Duodenal mucosa (tissue), 2 donors: Measurements from ENCODE around the gene RNF180.
"Not testable (repeated sequence)": the region's sequence is repeated elsewhere in the genome, so short reads cannot be mapped to it uniquely, and the experiment has no call there.

Experiments
- H3K27ac ChIP-seq: one replicate; pipeline ENCODE4 v1.7.0; 2013; ENCODE audit warnings: low read depth, low read length
- H3K27me3 ChIP-seq, 2 donors: one replicate each; pipeline ENCODE4 v1.7.0; 2013; ENCODE audit warnings: low read length in 2 of 2, control low read depth in 1 of 2; ENCODE audit not compliant: insufficient read depth in 2 of 2, control insufficient read depth in 1 of 2
- H3K36me3 ChIP-seq, 2 donors: one replicate each; pipeline ENCODE4 v1.7.0; 2013; ENCODE audit warnings: low read length in 2 of 2, control low read depth in 1 of 2; ENCODE audit not compliant: insufficient read depth in 2 of 2, control insufficient read depth in 1 of 2
- H3K4me1 ChIP-seq, 2 donors: one replicate each; pipeline ENCODE4 v1.7.0; 2013; ENCODE audit warnings: low read length in 2 of 2, control low read depth in 1 of 2; ENCODE audit not compliant: insufficient read depth in 2 of 2, control insufficient read depth in 1 of 2
- H3K4me3 ChIP-seq, 2 donors: one replicate each; pipeline ENCODE4 v1.7.0; 2013; ENCODE audit warnings: low read length in 2 of 2, low read depth in 1 of 2
- H3K9ac ChIP-seq, 2 donors: one replicate each; pipeline ENCODE4 v1.7.0; 2013; ENCODE audit warnings: low read length in 2 of 2, low read depth in 1 of 2
- H3K9me3 ChIP-seq, 2 donors: one replicate each; pipeline ENCODE4 v1.7.0; 2013; ENCODE audit warnings: low read length in 2 of 2, control low read depth in 1 of 2; ENCODE audit not compliant: control insufficient read depth in 1 of 2

The RNF180 gene

DNA sequence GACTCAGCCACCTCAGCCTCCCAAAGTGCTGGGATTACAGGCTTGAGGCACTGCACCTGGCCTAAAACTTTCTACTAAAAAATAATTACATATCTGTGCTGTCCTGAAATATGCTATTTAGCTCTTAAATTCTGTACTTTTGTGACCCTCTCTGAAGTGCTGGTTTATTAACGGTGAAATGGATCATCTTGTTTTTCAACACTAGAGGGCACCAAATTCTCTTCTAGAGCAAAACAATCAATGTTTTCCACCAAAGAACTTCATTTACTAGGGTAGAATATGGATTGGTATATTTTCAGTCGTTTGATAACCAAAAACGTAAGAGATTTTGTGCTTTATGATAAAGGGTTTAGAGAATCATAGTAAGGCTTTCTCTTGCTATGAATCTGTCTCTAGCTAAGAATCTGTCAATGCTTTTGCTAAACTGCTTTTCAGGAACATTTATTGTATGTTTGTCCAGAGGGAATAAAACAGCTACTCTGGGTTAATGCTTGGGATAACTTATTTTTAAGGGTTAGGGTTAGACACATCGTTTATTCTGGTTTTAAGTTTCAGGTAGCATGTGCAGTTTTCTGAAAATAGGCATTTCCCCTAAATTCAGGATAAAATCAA, 63.6 kb downstream of the RNF180 start:
- H3K27ac ChIP-seq = no peak overlapping the region
- no peaks in the 10 kb centered on the region for H3K9me3 ChIP-seq
- H3K4me3 ChIP-seq = no peak overlapping the region
- H3K27me3 ChIP-seq = no peaks in the 10 kb centered on the region
- no peaks in the 10 kb centered on the region for H3K4me1 ChIP-seq
- no peak overlapping the region for H3K9ac ChIP-seq
- H3K36me3 ChIP-seq = no peaks in the 10 kb centered on the region

DNA sequence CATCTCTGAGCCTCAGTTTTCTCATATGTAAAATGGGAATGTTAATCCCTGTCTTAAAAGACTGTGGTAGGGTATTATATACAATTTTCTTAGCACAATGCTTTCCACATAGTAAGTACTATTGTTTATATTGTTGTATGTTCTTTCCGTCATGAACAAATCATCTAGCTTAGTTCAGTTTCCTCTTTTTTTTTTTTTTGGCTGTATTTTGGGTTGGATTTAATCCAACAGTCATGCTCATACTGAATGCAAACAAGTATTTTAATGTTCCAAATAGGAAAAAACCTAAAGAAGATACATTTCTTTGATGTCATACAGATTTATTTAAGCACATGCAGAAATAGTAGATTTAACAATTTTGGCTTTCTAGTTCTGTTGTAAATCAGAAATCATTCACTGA, 95.1 kb downstream of the RNF180 start:
- Histone ChIP-seq H3K4me1 (no peaks in the 10 kb centered on the region), H3K27ac (no peak overlapping the region), H3K27me3 (no peaks in the 10 kb centered on the region), H3K9ac (no peak overlapping the region), H3K9me3 (no peaks in the 10 kb centered on the region), H3K36me3 (no peaks in the 10 kb centered on the region), H3K4me3 (no peak overlapping the region)

DNA sequence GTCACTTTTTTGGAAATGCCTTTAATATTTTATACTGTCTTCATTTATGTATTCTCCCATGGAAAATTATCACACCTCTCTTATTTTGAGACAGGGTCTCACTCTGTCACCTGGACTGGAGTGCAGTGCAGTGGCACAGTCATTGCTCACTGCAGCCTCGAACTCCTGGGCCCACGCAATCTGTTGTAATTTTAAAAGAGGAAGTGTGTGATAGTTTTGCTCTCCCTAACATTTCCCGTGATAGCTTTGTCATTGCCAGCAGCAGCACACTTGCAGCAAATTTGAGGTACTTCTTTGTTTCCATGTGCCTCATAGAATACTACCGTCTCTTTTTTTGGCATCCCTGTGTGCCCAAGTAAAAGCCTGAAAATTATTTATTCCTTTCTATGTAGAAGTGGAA, 103.5 kb downstream of the RNF180 start:
- H3K27ac ChIP-seq = no peak overlapping the region
- no peaks in the 10 kb centered on the region for H3K4me1 ChIP-seq
- H3K9me3 ChIP-seq = no peaks in the 10 kb centered on the region
- no peaks in the 10 kb centered on the region for H3K27me3 ChIP-seq
- H3K9ac ChIP-seq = no peak overlapping the region
- H3K36me3 ChIP-seq = no peaks in the 10 kb centered on the region
- H3K4me3 ChIP-seq = no peak overlapping the region

DNA sequence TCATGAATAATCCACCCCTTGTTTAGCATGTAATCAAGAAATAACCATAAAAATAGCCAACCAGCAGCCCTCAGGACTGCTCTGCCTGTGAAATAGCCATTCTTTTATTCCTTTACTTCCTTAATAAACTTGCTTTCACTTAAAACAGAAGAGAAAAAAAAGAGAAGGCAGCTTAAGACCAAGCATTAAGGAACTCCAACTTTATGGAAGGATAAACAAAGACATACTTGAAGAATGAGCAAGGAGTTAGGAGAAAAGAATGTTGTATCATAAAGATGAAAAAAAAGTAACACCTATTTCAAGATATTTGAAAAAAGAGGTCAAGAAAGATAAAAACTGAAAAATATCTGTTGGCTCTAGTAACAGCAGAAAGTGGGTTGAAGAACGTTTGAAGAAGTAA, 107.6 kb downstream of the RNF180 start:
- Histone ChIP-seq H3K36me3 (no peaks in the 10 kb centered on the region), H3K4me3 (no peak overlapping the region), H3K27ac (no peak overlapping the region), H3K4me1 (no peaks in the 10 kb centered on the region), H3K9ac (no peak overlapping the region), H3K9me3 (no peaks in the 10 kb centered on the region), H3K27me3 (no peaks in the 10 kb centered on the region)

DNA sequence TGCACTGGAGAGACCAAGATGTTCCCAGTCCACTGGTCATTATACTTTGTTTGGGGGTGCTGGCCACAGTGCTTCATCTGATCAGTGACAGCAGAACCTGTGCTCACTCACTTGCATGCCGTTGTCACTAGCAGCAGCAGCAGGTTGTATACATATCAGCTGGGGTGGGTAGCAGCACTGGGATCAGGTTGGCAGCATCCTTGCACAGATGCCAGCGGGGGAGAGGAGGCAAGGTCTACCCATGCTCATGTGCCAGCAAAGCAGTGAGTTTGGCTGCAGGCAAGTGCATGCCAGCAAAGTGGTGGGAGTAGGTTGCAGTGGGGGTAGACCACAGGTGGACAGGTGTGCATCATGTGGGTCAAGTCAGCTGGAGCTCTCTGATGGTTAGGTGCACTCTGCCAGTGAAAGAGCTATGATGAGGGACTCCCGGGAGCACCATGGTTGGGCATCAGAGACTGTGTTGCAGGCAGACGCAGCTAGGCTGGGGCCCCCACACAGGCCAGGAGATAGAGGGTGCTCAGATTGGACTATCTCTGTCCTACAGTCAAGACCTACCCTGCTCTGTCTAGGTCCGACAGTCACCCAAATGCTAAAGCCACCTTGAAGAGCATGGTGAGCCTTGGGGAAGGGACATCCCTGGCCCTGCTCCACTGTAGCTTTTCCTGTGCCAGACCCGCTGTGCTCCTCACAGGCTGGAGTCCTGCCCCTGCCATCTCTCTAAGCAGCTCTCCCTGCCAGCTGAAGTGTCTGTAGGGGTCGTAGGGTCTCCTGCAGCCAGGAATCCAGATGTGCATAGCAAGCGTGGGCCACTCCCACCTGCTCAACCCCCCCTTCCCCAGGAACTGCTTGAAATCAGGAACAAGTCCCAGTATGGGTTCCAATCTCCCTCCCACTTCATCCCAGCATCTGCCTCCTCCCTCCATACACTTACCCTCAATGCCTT, 119.8 kb downstream of the RNF180 start:
- H3K4me1 ChIP-seq = no peaks in the 10 kb centered on the region
- H3K4me3 ChIP-seq = no peak overlapping the region
- H3K36me3 ChIP-seq = no peaks in the 10 kb centered on the region
- peaks cover 2 to 6% of the 10 kb centered on the region in 2 donors for H3K9me3 ChIP-seq
- H3K27me3 ChIP-seq = no peaks in the 10 kb centered on the region
- no peak overlapping the region for H3K9ac ChIP-seq
- no peak overlapping the region for H3K27ac ChIP-seq

DNA sequence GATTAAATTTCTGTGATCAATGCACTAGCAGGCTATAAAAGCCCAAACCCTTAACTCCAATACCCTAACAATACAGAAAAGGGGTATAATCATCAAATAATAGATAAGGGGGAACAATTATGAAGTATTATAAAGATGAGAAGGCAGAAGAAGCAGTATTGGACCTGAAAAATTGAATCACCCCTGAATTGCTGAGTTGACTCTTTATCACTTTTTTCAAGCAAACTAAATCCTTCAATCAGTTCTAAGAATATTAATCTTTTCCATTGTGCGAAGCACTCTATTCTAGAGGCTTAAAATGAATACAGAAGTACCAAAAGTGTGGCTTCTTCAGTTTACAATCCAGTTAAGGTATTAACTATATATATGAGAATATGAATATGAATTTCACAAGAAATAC, 120.7 kb downstream of the RNF180 start:
- Histone ChIP-seq H3K9me3 (peaks cover 2 to 3% of the 10 kb centered on the region in 2 donors), H3K4me3 (no peak overlapping the region), H3K27me3 (no peaks in the 10 kb centered on the region), H3K27ac (no peak overlapping the region), H3K9ac (no peak overlapping the region), H3K36me3 (no peaks in the 10 kb centered on the region), H3K4me1 (no peaks in the 10 kb centered on the region)

DNA sequence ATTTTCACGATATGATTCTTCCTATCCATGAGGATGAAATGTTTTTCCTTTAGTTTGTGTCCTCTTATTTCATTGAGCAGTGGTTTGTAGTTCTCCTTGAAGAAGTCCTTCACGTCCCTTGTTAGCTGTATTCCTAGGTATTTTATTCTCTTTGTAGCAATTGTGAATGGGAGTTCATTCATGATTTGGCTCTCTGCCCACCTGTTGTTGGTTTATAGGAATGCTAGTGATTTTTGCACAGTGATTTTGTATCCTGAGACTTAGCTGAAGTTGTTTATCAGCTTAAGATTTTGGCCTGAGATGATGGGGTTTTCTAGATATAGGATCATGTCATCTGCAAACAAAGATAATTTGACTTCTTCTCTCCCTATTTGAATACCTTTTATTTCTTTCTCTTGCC, 122.9 kb downstream of the RNF180 start:
- H3K27ac ChIP-seq, H3K9me3 ChIP-seq, H3K4me1 ChIP-seq, H3K9ac ChIP-seq, H3K36me3 ChIP-seq, H3K27me3 ChIP-seq, H3K4me3 ChIP-seq: not testable (repeated sequence)

DNA sequence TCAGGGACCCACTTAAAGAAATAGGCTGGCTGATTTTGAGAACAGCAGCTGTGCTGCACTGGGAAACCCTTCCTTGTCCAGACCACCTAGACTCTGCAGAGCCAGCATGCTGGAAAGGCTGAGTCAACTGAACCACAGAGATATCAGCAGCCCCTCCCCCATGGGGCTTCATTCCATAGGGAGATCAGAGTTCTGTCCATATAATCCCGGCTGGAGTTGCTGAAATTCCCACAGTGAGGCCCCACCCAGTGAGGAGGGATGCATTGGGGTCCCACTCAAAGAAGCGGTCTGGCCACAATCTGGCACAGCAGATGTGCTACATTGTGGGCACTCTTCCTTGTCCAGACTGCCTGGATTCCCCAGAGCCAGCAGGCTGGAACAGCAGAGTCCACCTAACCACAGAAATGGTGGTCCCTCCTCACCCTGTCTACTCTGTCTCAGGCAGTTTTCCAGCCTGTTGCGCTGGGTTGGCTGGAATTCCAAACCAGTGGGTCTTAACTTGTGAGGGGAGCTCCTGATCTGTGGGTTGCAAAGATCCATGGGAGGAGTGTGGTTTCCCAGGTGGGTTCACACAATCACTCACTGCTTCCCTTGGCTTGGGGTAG, 127.1 kb downstream of the RNF180 start:
- no peak overlapping the region for H3K27ac ChIP-seq
- H3K9me3 ChIP-seq = no peaks in the 10 kb centered on the region
- no peaks in the 10 kb centered on the region for H3K4me1 ChIP-seq
- no peak overlapping the region for H3K4me3 ChIP-seq
- no peak overlapping the region for H3K9ac ChIP-seq
- H3K27me3 ChIP-seq = no peaks in the 10 kb centered on the region
- H3K36me3 ChIP-seq = no peaks in the 10 kb centered on the region

DNA sequence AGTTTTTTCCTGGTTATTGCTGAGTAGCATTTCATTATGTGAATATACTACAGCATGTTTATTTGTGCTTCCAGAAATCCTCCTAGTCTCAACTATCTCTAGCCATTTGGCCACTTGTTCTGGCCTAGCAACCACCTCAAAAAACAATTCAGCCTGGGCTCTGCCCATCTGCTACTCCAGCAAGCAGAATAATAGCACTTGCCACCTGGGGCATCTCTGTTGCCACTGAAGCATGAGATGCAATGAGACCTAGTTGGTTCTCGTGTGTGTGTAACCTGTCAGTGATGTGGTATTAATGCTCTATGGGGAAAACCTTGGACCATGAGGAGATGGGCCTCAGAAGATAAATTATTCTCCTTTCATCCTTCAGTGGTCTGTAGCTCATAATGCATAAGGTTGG, 129.5 kb downstream of the RNF180 start:
- H3K27ac ChIP-seq = no peak overlapping the region
- H3K27me3 ChIP-seq = no peaks in the 10 kb centered on the region
- H3K9ac ChIP-seq = no peak overlapping the region
- no peaks in the 10 kb centered on the region for H3K36me3 ChIP-seq
- H3K4me3 ChIP-seq = no peak overlapping the region
- no peaks in the 10 kb centered on the region for H3K4me1 ChIP-seq
- H3K9me3 ChIP-seq = no peaks in the 10 kb centered on the region

DNA sequence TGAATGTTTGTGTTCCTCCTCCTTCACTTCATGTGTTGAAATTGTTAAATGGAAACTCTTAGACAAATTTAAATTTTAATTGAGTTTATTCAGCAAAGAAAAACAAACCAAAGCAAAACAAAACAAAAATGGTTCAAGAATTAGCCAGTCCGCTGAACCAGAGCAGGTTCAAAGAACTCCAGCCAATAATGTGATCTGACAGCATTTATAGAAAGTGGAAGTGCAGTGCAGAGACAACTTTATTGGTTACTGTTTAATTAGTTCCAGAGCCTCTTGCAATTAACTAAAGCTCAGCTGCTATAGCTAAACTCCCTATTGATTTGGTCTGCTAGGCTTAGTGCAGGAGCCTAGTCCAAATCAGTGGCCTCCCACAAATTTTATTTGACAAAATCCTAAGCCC, 132.9 kb downstream of the RNF180 start:
- no peak overlapping the region for H3K4me3 ChIP-seq
- H3K27ac ChIP-seq = no peak overlapping the region
- no peaks in the 10 kb centered on the region for H3K27me3 ChIP-seq
- H3K9me3 ChIP-seq = no peaks in the 10 kb centered on the region
- no peaks in the 10 kb centered on the region for H3K36me3 ChIP-seq
- no peaks in the 10 kb centered on the region for H3K4me1 ChIP-seq
- no peak overlapping the region for H3K9ac ChIP-seq
